KOPT-K1 (cell line): ENCODE measurements around the gene LMO2.
"Not testable (repeated sequence)": the region's sequence is repeated elsewhere in the genome, so short reads cannot be mapped to it uniquely, and the experiment has no call there.

Experiments
- H3K27ac ChIP-seq: fragments of 200-600 bp; sonication (generic); 2 replicates; pipeline ENCODE4 v1.5.1; 2016; ENCODE audit warnings: antibody characterized with exemption, mild to moderate bottlenecking, low read depth, low read length; ENCODE audit not compliant: poor library complexity, severe bottlenecking
- H3K36me3 ChIP-seq: fragments of 200-600 bp; sonication (generic); 2 replicates; pipeline ENCODE4 v1.5.1; 2017; ENCODE audit warnings: antibody characterized with exemption, mild to moderate bottlenecking, low read length, moderate library complexity; ENCODE audit not compliant: insufficient read depth
- H3K9me3 ChIP-seq: fragments of 200-600 bp; sonication (generic); 2 replicates; pipeline ENCODE4 v1.5.1; 2017; ENCODE audit warnings: antibody characterized with exemption, low read length, mild to moderate bottlenecking; ENCODE audit not compliant: insufficient read depth, poor library complexity, severe bottlenecking

Gene LMO2

DNA sequence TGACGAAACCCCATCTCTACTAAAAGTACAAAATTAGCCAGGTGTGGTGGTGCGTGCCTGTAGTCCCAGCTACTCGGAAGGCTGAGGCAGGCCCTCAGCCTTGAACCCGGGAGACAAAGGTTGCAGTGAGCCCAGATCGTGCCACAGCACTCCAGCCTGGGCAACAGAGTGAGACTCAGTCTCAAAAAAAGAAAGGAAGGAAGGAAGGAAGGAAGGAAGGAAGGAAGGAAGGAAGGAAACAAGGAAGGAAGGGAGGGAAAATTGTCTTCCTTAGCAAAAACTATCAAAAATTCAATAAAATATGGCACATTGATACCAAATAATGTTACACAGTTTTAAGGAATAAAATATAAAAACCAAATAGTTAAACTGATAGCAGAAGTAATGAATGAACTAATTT lies 54.5 kb downstream of the LMO2 start:
- not testable (repeated sequence) for H3K9me3 ChIP-seq, H3K36me3 ChIP-seq, H3K27ac ChIP-seq

- H3K36me3 ChIP-seq: no peaks in the 10 kb centered on the region
- H3K9me3 ChIP-seq: no peaks in the 10 kb centered on the region
- no peak overlapping the region for H3K27ac ChIP-seq
Observed at GRCh38 chr11:33835143-33835878, 56.6 kb downstream of the LMO2 start.

- no peaks in the 10 kb centered on the region for H3K9me3 ChIP-seq
- H3K36me3 ChIP-seq: no peaks in the 10 kb centered on the region
- H3K27ac ChIP-seq: no peak overlapping the region
Observed at GRCh38 chr11:33832676-33833075, 59.2 kb downstream of the LMO2 start.

DNA sequence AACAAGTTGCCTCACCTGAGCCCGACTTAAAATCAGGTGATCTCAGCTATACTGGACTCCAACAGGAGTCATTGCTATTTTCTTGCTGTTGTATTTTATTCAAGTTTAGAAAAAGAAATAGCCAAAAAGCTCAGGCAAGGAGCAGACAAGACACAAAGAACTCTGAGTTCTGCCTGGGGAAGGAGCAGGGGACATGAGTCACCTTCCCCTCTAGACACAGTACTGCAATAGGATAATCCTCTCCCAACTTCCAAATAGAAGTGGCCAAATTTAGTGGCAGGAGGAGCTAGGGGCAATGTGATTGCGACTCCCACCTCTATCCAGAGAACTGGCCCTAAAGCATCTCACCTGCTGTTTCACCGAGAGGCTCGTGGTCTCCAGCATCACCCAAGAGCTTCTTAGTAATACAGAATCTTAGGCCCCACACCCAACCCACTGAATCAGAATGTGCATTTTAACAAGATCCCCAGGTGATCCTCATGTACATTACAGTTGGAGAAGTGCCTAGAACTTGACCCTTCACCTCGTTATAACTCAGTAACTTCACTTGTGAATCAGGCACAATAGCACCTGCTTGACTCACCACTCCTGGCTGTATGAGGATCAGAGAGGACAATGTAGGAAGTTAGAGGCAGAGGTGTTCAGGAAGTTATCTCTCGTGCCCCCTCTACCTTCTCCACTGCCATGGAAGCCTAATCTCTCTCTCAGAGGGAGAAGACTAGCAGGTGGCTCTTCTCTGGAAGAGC lies 60.8 kb downstream of the LMO2 start:
- Histone ChIP-seq H3K9me3 (no peaks in the 10 kb centered on the region), H3K36me3 (no peaks in the 10 kb centered on the region), H3K27ac (no peak overlapping the region)

DNA sequence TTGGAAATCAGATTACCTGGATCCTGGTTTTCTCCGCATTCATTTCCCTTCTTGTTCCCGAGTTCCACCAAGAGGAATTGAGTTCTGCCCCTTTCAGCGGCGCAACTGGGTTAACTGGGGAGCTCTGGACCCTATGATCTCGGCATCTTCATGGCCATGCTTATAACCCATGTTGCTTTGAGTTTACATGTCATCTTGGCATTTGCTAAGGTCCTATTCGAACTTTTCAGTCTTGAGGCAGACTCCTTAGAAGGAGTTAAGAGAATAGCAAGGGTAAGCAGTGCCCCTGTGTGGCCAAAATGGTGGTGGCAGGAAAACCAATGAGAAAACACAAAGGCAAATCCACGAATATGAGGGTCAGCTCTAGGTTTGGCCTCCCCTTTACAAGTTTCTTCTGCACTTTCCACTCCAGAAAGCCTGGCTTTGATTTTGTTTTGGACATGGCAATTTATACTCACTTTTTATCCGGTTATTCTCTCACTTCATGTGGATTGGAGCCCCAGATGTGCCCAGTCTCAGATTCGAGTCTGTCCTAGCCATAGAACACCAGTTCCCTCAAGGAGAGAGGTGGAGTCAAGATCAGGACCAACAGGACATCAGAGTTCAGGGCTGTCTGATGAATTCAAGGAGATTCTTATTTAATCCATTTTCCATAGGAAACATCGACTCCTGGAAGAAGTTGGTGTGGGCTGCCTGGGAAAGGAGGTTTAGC lies 62.3 kb downstream of the LMO2 start:
- no peak overlapping the region for H3K27ac ChIP-seq
- no peaks in the 10 kb centered on the region for H3K9me3 ChIP-seq
- no peaks in the 10 kb centered on the region for H3K36me3 ChIP-seq

GRCh38 chr11:33828604-33829429 lies 63.1 kb downstream of the LMO2 start:
- Histone ChIP-seq H3K36me3 (no peaks in the 10 kb centered on the region), H3K9me3 (no peaks in the 10 kb centered on the region), H3K27ac (no peak overlapping the region)

- Histone ChIP-seq H3K36me3 (no peaks in the 10 kb centered on the region), H3K9me3 (no peaks in the 10 kb centered on the region), H3K27ac (no peak overlapping the region)
Observed at GRCh38 chr11:33827206-33827605, 64.7 kb downstream of the LMO2 start.

DNA sequence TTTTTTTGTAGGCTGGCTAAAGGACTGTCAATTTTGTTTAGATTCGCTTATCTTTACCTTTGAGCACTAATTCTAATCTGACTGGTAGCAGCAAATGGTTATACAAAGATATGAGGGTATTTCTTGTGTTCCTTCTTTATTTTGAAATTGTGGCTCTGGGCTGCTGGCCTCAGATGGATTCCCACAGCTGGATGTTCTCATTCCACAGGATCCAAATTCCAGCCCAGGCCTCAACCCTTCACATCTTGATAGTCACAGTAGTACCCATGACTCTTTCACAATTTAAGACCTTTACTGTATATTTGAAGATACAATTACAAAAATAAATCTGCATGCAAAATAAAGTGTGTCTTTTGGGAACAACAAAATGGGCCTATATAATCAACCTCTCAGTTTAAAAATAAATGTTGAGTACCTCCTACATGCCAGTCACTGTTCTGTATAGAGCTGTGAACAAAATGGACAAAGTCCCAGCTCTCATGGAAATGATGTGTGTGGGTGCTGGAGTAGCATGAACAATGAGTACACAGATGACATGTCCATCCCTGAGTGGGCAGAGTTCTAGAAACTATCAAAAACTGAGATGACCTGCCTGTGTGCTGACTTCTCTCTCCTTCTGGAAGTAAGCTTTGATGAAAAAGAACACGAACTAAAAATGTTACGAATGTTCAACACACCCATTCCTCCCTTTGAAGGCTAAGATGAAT lies 65.9 kb downstream of the LMO2 start:
- no peaks in the 10 kb centered on the region for H3K9me3 ChIP-seq
- H3K36me3 ChIP-seq: no peaks in the 10 kb centered on the region
- H3K27ac ChIP-seq: no peak overlapping the region

- H3K27ac ChIP-seq, H3K36me3 ChIP-seq, H3K9me3 ChIP-seq: not testable (repeated sequence)
Observed at GRCh38 chr11:33822981-33823380, 68.9 kb downstream of the LMO2 start.

DNA sequence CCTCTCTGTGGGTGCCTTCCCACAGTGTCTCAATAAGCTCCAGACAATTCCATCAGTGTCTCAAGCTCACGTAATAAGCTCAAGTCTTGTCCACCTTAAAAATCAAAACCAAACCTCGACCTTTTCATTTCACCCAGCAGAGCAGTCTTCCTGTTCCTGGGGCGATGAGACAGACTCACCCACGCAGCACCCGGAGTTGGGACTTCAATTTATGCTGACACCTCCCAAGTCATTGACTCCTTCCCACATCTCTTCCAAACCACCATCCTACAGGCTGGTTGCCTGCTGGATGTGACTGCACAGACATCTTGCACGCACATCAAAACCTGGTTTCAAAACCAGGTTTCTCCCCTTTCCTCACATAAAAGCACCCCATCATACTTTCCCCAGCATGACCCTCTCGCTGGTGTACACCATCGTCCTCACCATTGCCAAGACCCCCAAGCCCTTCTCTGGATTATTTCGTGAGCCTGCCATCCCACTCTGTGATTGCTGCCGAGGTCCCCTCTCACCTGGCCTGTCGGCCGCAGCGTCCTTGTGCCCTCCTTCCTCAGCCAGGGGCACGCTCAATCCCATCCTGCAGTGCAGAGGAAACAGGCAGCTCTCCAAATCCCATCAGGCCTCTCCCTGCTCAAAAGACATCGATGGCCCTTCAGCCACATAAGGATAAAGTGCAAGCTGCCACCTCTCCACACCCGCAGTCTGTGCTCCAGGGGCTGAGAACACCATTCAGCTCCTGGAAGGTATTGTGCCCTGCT lies 72.4 kb downstream of the LMO2 start:
- Histone ChIP-seq H3K27ac (no peak overlapping the region), H3K9me3 (no peaks in the 10 kb centered on the region), H3K36me3 (no peaks in the 10 kb centered on the region)
